ENCODE results near the gene SERAC1. TPM values are rescaled to one million over a fixed set of nuclear protein-coding genes. Genes with fewer than 3 reads are reported as not detected.

Gene SERAC1
- polyA plus RNA-seq, 2 of the 4 experiments (the other 2 are of a cell fraction), result 5.1 to 6.7 TPM

- no peak for TF ChIP-seq HMGXB4 (CRISPR knock-in tag; IDR thresholded peaks at IDR 0.05; ENCODE audit: borderline replicate concordance)
- no peak for TF ChIP-seq HEYL (CRISPR knock-in tag; IDR thresholded peaks at IDR 0.05)
- TF ChIP-seq CBX8 (IDR thresholded peaks at IDR 0.05), result no peak
- TF ChIP-seq, protein P1, sequence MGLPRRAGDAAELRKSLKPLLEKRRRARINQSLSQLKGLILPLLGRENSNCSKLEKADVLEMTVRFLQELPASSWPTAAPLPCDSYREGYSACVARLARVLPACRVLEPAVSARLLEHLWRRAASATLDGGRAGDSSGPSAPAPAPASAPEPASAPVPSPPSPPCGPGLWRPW (IDR thresholded peaks at IDR 0.05), result no peak
- TF ChIP-seq FOSL2 (IDR thresholded peaks at IDR 0.05), result no peak
- TF ChIP-seq FOSL2 (CRISPR knock-in tag; IDR thresholded peaks at IDR 0.05), result no peak
- TF ChIP-seq BHLHE40 (IDR thresholded peaks at IDR 0.05; ENCODE audit: low read depth, low read length), result no peak
- no peak for TF ChIP-seq ZSCAN20 (CRISPR knock-in tag; IDR thresholded peaks at IDR 0.05)
- no peak for TF ChIP-seq ZNF302 (CRISPR knock-in tag; IDR thresholded peaks at IDR 0.05)
- TF ChIP-seq TFCP2L1 (CRISPR knock-in tag; IDR thresholded peaks at IDR 0.05), result no peak
- TF ChIP-seq PHF8 (IDR thresholded peaks at IDR 0.05; ENCODE audit: borderline replicate concordance, low read depth), result no peak
- TF ChIP-seq, protein P2, sequence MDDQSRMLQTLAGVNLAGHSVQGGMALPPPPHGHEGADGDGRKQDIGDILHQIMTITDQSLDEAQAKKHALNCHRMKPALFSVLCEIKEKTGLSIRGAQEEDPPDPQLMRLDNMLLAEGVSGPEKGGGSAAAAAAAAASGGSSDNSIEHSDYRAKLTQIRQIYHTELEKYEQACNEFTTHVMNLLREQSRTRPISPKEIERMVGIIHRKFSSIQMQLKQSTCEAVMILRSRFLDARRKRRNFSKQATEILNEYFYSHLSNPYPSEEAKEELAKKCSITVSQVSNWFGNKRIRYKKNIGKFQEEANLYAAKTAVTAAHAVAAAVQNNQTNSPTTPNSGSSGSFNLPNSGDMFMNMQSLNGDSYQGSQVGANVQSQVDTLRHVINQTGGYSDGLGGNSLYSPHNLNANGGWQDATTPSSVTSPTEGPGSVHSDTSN (IDR thresholded peaks at IDR 0.05), result no peak
- TF ChIP-seq MAX (IDR thresholded peaks at IDR 0.05), result no peak
- TF ChIP-seq SREBF2 (IDR thresholded peaks at IDR 0.05), result no peak
- TF ChIP-seq, protein P3, sequence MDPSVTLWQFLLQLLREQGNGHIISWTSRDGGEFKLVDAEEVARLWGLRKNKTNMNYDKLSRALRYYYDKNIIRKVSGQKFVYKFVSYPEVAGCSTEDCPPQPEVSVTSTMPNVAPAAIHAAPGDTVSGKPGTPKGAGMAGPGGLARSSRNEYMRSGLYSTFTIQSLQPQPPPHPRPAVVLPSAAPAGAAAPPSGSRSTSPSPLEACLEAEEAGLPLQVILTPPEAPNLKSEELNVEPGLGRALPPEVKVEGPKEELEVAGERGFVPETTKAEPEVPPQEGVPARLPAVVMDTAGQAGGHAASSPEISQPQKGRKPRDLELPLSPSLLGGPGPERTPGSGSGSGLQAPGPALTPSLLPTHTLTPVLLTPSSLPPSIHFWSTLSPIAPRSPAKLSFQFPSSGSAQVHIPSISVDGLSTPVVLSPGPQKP (IDR thresholded peaks at IDR 0.05; ENCODE audit: low read depth, low read length), result no peak
These were observed 57.1 kb downstream of the SERAC1 start (continued) for GRCh38 chr6:158110986-158111385.

DNA sequence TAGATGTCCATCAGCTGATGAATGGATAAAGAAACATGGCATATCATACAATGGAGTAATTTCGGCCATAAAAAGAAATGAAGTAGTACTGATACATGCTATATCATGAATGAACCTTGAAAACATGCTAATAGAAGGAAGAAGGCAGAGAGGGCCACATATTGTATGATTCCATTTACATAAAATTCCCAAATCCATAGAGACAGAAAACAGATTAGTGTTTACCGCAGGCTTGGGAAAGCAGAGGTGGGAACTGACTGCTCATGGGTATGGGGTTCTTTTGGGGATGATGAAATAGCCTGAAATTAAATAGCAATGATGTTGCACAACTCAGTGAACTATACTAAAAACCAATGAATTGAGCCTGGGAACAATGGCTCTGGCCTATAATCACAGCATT is 58.3 kb downstream of the SERAC1 start:
- 94% methylated on average over 2 of the region's 2 CpGs for WGBS (ENCODE audit: missing lambda C conversion rate)
- DNase-seq (ENCODE audit: low read depth in 1 of 2, low spot score in 1 of 2), result no peak
- Histone ChIP-seq H3K9me3 (no peaks in the 10 kb centered on the region), H3K4me2 (no peak overlapping the region), H3K27ac (no peak overlapping the region), H3K4me3 (no peak overlapping the region), H3K4me1 (no peaks in the 10 kb centered on the region)
- ChIA-PET POLR2A (interaction anchor here (0.6 kb wide), 1 partner anchor 23 kb away, joined by 3 read pairs; no protein-coding TSS in a partner anchor), CTCF (no interaction called here)
- no peak for FAIRE-seq
- no peak for TF ChIP-seq KDM1A (IDR thresholded peaks at IDR 0.05; ENCODE audit: low read depth)
- no peak for TF ChIP-seq MAFK (IDR thresholded peaks at IDR 0.05; ENCODE audit: partially characterized antibody)
- no peak for TF ChIP-seq CHD2 (IDR thresholded peaks at IDR 0.05; ENCODE audit: low read length, partially characterized antibody)
- TF ChIP-seq JUNB (IDR thresholded peaks at IDR 0.05), result no peak
- no peak for TF ChIP-seq RFX5 (IDR thresholded peaks at IDR 0.05)
- no peak for TF ChIP-seq KDM5A (IDR thresholded peaks at IDR 0.05)
- no peak for TF ChIP-seq RARB (CRISPR knock-in tag; IDR thresholded peaks at IDR 0.05)
- ATAC-seq, result no peak

DNA sequence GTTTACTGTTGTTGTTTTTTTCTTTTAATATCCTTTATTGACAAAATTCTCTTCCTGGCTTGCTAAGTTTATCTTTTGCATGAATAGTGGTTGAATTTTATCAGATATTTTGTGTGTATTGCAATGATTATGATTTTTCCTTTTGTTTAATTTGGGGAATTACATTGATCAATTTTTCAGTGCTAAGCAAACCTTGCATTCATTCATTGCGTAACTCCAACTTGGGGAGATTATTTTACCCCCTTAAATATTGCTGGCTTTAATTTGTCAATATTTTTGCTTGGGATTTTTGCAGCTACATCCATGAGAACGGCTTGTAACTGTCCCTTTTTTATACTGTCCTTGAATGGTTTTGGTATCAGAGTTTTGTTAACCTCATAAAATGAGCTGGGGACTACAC is 63.4 kb downstream of the SERAC1 start:
- H3K4me3 ChIP-seq, result no peak overlapping the region
- CTCF ChIA-PET, result interaction anchor here (0.7 kb wide), 1 partner anchor 500 kb away, joined by 3 read pairs; no protein-coding TSS in a partner anchor
- POLR2A ChIA-PET, result no interaction called here
- H3K27ac ChIP-seq, result no peak overlapping the region
- no peak for FAIRE-seq
- H3K4me2 ChIP-seq, result no peak overlapping the region
- H3K4me1 ChIP-seq, result no peaks in the 10 kb centered on the region
- no peaks in the 10 kb centered on the region for H3K9me3 ChIP-seq
- no peak for DNase-seq (ENCODE audit: low read depth in 1 of 2, low spot score in 1 of 2)
- no peak for ATAC-seq
- WGBS (ENCODE audit: missing lambda C conversion rate), result 79% methylated on average over 2 of the region's 2 CpGs
- TF ChIP-seq CEBPB (IDR thresholded peaks at IDR 0.05), result peak in 1 of 2 experiments; percentile 33; a peak in 1 of 4 replicates
- TF ChIP-seq GATA3 (IDR thresholded peaks at IDR 0.05; ENCODE audit: borderline replicate concordance), result no peak

Data from A549 (cell line).